ENCODE data around the gene MAGI2.

MAGI2 gene

DNA sequence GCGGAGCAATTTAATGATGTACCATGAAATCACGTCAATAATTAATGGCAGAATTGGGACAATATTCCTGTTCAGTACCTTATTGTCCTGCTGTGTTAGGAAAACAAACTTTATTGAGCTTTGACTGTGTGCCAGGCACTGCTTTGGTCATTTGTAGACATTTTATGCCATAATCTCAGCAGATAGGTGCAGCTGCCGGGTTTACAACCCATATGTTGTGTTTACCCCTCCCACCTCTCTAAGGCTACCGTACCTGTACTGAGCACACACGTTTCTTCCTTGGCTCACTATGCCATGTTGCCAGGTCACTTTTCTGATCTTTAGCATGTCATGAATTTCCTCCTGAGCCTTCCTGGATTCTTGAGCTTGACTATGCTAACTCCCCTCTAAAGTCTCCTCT, 1232.7 kb downstream of the MAGI2 start:
- DNase-seq (ENCODE audit: extremely low read depth, low read depth), result no peak
- H3K4me3 ChIP-seq (replicated peaks; ENCODE audit: low read depth, low read length), result no peak overlapping the region
- TF ChIP-seq, protein P1, sequence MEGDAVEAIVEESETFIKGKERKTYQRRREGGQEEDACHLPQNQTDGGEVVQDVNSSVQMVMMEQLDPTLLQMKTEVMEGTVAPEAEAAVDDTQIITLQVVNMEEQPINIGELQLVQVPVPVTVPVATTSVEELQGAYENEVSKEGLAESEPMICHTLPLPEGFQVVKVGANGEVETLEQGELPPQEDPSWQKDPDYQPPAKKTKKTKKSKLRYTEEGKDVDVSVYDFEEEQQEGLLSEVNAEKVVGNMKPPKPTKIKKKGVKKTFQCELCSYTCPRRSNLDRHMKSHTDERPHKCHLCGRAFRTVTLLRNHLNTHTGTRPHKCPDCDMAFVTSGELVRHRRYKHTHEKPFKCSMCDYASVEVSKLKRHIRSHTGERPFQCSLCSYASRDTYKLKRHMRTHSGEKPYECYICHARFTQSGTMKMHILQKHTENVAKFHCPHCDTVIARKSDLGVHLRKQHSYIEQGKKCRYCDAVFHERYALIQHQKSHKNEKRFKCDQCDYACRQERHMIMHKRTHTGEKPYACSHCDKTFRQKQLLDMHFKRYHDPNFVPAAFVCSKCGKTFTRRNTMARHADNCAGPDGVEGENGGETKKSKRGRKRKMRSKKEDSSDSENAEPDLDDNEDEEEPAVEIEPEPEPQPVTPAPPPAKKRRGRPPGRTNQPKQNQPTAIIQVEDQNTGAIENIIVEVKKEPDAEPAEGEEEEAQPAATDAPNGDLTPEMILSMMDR (IDR thresholded peaks at IDR 0.05; ENCODE audit: low read depth, low read length, missing control alignments), result no peak

DNA sequence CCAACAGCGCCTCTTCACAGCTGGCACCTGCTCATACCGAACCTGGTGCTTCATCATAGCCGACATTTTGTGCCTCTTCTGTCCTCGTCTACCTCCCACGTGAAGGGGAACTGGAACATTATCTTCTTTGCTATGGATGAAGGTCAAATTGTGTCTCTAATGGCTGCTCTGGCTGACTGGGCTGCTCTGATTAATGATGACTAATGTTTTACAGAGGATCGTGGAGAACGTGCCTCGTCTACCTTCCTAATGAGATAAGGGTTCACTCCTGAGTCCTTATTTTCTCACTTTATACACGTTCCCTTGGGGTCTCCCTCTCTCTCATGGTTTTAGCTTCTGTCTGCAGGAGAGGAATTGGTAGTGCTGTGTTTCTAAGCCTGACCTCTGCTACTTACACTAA, 1234.6 kb downstream of the MAGI2 start:
- DNase-seq (ENCODE audit: extremely low read depth, low read depth), result no peak
- TF ChIP-seq, protein P1 (IDR thresholded peaks at IDR 0.05; ENCODE audit: low read depth, low read length, missing control alignments), result no peak

DNA sequence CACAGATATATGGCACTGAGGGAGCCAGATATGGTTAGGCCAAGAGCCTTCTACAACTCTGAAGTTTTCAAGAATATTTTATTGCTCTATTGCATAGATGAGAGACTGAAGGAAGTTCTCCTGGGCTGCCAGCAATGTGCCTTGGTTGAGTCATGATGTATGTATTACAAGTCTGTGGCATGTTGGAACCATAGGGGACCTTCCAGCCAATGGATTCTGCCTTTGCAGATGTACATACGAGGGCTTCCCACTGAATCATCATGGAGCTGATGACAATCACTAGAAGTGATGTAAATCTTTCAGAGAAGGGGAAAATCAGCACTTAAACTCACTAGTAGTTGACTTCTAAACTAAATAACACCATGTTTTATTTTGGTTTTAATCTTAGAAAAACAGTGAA, 1235.4 kb downstream of the MAGI2 start:
- TF ChIP-seq, protein P1 (IDR thresholded peaks at IDR 0.05; ENCODE audit: low read depth, low read length, missing control alignments), result no peak
- no peak overlapping the region for H3K4me3 ChIP-seq (replicated peaks; ENCODE audit: low read depth, low read length)
- DNase-seq (ENCODE audit: extremely low read depth, low read depth), result no peak

More for the DNA sequence above, 1234.6 kb downstream of the MAGI2 start:
- no peak overlapping the region for H3K4me3 ChIP-seq (replicated peaks; ENCODE audit: low read depth, low read length)

DNA sequence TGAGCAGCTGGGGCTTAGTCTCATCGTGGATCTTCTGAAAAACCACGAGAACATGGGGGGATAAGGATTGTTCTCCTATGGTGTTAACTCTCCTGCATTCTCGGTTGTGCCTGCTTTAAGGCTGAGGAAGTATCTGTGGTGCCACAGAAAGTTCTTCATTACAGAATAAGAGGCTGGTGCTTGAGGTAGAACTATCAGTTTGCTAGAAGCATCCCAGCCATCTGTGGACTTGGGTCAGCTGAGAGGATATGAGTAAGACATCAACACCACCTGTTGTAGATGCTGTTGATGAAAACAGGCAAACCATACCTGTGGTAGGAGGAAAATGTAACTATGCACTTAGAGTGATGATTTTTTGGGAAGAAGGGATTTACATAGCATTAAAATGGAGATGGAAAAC, 1238.3 kb downstream of the MAGI2 start:
- DNase-seq (ENCODE audit: extremely low read depth, low read depth), result no peak
- H3K4me3 ChIP-seq (replicated peaks; ENCODE audit: low read depth, low read length), result no peak overlapping the region
- TF ChIP-seq, protein P1 (IDR thresholded peaks at IDR 0.05; ENCODE audit: low read depth, low read length, missing control alignments), result no peak

DNA sequence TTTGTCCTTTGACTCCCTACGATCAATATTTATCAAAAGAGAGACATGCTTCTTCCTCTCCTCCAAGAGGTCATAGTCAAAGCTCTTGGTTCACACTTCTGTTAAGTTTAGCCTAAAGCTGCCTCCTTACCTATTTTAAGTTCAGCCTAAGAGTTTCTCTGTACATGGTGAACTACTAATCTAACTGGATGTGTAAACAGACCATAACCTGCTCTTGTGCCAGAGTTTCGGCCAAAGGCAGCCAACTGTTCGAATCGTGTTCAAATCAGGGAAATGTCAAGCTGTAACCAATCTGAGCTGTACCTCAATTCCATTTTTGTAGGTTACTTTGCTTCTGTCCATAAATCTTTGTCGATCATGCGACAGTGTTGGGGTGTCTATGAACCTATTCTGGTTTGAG, 1240.1 kb downstream of the MAGI2 start:
- no peak overlapping the region for H3K4me3 ChIP-seq (replicated peaks; ENCODE audit: low read depth, low read length)
- TF ChIP-seq, protein P1 (IDR thresholded peaks at IDR 0.05; ENCODE audit: low read depth, low read length, missing control alignments), result no peak
- no peak for DNase-seq (ENCODE audit: extremely low read depth, low read depth)

DNA sequence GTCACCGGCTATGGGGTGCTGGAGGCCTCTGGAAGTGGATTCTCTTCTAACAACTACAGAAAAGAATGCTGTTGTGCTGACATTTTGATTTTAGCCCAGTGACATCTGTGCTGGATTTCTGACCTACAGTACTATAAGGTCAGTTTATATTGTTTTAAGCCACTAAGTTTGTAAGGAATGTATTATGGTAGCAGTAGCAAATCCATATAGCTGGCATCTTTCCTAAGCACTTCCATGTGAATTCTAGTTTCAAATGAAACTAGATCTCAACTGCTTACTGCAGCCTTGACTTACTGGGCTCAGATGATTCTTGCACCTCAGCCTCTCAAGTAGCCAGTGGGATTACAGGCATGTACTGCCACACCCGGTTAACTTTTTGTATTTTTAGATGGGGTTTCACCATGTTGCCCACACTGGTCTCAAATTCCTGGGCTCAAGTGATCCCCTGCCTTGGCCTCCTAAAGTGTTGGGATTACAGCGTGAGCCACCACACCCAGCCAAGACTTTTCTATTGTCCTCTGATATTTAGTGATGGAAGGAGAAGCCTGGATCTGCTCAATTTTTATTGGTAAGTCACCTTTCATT, 1240.9 kb downstream of the MAGI2 start:
- H3K4me3 ChIP-seq (replicated peaks; ENCODE audit: low read depth, low read length), result no peak overlapping the region
- TF ChIP-seq, protein P1 (IDR thresholded peaks at IDR 0.05; ENCODE audit: low read depth, low read length, missing control alignments), result no peak
- peak; percentile 10 for DNase-seq (ENCODE audit: extremely low read depth, low read depth)

DNA sequence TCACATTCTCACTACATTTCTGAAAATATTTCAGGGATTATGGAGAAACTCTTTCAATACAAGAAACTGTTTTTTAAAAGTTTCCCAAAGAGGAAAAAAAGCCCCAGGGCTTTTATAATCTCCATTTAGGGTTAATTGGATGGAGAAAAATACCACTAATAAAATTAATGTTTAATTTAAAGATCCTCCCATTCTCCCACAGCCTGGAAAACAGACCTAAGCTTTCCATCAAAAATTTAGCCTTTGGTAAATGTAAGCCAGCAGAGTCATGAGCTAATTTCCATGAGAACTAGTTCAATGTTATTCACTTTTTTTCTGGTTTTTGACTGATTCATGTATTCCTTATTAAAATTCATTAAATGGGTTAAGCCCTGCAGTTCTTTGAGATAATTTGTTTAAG, 1246.2 kb downstream of the MAGI2 start:
- TF ChIP-seq, protein P1 (IDR thresholded peaks at IDR 0.05; ENCODE audit: low read depth, low read length, missing control alignments), result no peak
- DNase-seq (ENCODE audit: extremely low read depth, low read depth), result no peak
- no peak overlapping the region for H3K4me3 ChIP-seq (replicated peaks; ENCODE audit: low read depth, low read length)

Data from HFF-Myc (cell line).